ENCODE results near the gene HSPB2.
A peak's percentile ranks its signal among the peaks of the same experiment; 100 is the strongest.

DNA sequence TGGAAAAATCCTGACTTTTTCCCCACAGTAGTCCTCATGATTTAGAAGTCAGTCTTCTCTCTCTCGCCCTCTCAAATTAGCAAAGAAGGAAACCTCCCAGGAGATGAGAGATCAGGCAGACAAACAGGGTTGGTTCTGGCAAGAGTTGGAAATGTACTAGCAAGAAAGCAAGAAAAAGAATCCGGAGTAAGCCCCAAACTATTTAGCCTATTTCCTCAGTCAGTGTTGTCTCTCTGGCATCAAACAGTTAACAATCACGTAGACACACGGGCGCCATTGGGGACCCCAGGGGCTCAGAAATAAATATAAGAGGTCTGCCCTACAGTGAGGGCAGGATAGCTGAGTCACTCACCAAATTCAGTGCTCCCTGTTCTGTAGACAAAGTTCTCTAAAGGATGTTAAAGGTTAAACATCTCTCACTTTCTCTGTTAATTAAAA, 10.8 kb downstream of the HSPB2 start:
- TF ChIP-seq, protein P1, sequence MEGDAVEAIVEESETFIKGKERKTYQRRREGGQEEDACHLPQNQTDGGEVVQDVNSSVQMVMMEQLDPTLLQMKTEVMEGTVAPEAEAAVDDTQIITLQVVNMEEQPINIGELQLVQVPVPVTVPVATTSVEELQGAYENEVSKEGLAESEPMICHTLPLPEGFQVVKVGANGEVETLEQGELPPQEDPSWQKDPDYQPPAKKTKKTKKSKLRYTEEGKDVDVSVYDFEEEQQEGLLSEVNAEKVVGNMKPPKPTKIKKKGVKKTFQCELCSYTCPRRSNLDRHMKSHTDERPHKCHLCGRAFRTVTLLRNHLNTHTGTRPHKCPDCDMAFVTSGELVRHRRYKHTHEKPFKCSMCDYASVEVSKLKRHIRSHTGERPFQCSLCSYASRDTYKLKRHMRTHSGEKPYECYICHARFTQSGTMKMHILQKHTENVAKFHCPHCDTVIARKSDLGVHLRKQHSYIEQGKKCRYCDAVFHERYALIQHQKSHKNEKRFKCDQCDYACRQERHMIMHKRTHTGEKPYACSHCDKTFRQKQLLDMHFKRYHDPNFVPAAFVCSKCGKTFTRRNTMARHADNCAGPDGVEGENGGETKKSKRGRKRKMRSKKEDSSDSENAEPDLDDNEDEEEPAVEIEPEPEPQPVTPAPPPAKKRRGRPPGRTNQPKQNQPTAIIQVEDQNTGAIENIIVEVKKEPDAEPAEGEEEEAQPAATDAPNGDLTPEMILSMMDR (IDR thresholded peaks at IDR 0.05) = no peak
- TF ChIP-seq POLR2AphosphoS5 (IDR thresholded peaks at IDR 0.05) (peak; percentile 39), POLR2A (IDR thresholded peaks at IDR 0.05) (no peak), EP300 (IDR thresholded peaks at IDR 0.05) (no peak)

Data from gastroesophageal sphincter (tissue), 3 donors.